ENCODE measurements around the gene VTCN1. TPM values are rescaled to one million over a fixed set of nuclear protein-coding genes. Genes with fewer than 3 reads are reported as not detected.

VTCN1 gene
- total RNA-seq, 1 donor from 2014 or later: 1.0 TPM

GRCh38 chr1:117093870-117094621 is 116.7 kb downstream of the VTCN1 start:
- ATAC-seq: peak; percentile 81

Other genes starting within 250 kb of the VTCN1 start
- 1.5 TPM for gene CD101, start 209.2 kb downstream of the VTCN1 start, total RNA-seq
- 26.2 TPM for gene TTF2, start 150.6 kb downstream of the VTCN1 start, total RNA-seq
- 1.8 TPM for gene TRIM45, start 89.2 kb downstream of the VTCN1 start, total RNA-seq
- 26.5 TPM for gene MAN1A2, start 156.5 kb upstream of the VTCN1 start, total RNA-seq

Measured in esophagus mucosa (tissue), 1 donor.